Activated naive CD8-positive, alpha-beta T cell (primary cell): ENCODE results near the gene SLC9A5.
A peak's percentile ranks its signal among the peaks of the same experiment; 100 is the strongest.

Experiments used
- H3K27ac Mint-ChIP-seq: one replicate; pipeline ENCODE4 v1.8.0; 2021; ENCODE audit warnings: mixed read lengths
- H3K27me3 Mint-ChIP-seq: one replicate; pipeline ENCODE4 v1.8.0; 2021; ENCODE audit warnings: mixed read lengths
- H3K36me3 Mint-ChIP-seq: one replicate; pipeline ENCODE4 v1.8.0; 2021; ENCODE audit warnings: mixed read lengths
- H3K4me1 Mint-ChIP-seq: one replicate; pipeline ENCODE4 v1.8.0; 2021; ENCODE audit warnings: low read depth, mixed read lengths
- H3K4me3 Mint-ChIP-seq: one replicate; pipeline ENCODE4 v1.8.0; 2021; ENCODE audit warnings: mild to moderate bottlenecking, mixed read lengths
- H3K9me3 Mint-ChIP-seq: one replicate; pipeline ENCODE4 v1.8.0; 2021; ENCODE audit warnings: low read depth, mixed read lengths

The SLC9A5 gene

DNA sequence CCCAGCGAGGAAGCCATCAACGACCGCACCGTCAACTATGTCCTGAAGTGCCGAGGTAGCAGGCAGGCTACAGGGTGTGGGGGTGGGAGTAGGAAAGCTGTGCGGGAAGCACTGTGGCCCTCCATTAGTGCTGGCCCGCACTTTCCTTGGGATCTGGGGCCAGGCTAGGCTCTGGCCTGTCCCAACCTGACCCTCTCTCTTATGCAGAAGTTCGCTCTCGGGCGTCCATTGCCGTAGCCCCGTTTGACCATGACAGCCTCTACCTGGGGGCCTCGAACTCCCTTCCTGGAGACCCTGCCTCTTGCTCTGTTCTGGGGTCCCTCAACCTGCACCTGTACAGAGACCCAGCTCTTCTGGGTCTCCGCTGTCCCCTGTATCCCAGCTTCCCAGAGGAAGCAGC is 39.2 kb downstream of the SLC9A5 start:
- Mint-ChIP-seq H3K36me3 (peaks cover 5% of the 10 kb centered on the region), H3K27me3 (no peaks in the 10 kb centered on the region), H3K4me1 (peaks cover 4% of the 10 kb centered on the region), H3K9me3 (no peaks in the 10 kb centered on the region), H3K27ac (no peak overlapping the region), H3K4me3 (no peak overlapping the region)

DNA sequence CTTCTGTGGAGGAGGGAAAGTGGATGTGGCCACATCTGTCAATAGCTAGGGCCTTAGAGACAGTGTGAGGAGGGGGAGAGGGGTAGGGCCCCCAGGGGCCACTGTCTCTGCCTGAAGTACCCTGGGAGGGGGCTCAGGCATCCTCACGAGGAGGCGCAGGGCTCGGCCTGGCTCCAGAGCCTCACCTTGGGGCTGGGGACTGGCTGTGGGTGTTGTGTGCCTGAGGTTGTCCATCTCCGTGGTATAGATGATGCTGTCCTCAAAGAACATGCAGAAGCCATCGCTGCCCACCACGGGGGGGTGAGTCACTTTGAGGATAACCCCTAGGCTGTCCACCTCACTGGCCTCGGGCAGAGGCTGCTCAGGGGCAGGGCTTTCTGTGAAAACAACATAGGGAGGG is 42.7 kb downstream of the SLC9A5 start:
- H3K9me3 Mint-ChIP-seq, result no peaks in the 10 kb centered on the region
- no peaks in the 10 kb centered on the region for H3K27me3 Mint-ChIP-seq
- no peak overlapping the region for H3K27ac Mint-ChIP-seq
- H3K36me3 Mint-ChIP-seq, result peaks cover 2% of the 10 kb centered on the region
- H3K4me1 Mint-ChIP-seq, result peaks cover 2% of the 10 kb centered on the region
- no peak overlapping the region for H3K4me3 Mint-ChIP-seq

DNA sequence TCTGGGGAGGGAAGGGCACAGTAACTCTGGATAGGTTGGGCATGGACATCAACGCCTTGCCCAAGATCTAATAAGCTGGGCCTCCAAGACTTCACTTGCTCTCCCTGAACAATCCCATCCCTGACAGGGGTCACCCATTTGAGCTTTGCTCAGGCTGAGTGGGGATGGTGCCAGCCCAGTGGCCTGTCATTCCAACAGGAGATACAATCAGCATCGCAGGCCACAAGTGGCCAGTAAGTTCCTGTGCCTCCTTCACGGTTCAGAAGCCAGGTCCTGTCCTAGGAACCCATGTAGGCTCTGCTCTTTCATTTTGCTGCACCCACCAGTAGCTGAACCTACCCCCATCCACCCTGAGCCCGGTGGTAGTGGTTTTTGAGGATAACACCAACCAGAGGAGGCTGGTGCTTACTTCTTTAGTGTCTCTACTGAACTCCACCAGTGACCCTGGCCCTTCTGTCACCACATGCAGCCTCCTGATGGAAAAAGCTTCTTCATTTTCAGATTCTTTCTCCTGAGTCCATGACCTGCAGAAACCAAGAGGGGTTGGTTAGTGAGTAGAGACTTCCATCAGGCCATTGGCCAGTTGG is 45.5 kb downstream of the SLC9A5 start:
- H3K9me3 Mint-ChIP-seq, result no peaks in the 10 kb centered on the region
- H3K27me3 Mint-ChIP-seq, result no peaks in the 10 kb centered on the region
- no peak overlapping the region for H3K27ac Mint-ChIP-seq
- no peak overlapping the region for H3K4me3 Mint-ChIP-seq
- no peaks in the 10 kb centered on the region for H3K36me3 Mint-ChIP-seq
- H3K4me1 Mint-ChIP-seq, result peaks cover 2% of the 10 kb centered on the region

DNA sequence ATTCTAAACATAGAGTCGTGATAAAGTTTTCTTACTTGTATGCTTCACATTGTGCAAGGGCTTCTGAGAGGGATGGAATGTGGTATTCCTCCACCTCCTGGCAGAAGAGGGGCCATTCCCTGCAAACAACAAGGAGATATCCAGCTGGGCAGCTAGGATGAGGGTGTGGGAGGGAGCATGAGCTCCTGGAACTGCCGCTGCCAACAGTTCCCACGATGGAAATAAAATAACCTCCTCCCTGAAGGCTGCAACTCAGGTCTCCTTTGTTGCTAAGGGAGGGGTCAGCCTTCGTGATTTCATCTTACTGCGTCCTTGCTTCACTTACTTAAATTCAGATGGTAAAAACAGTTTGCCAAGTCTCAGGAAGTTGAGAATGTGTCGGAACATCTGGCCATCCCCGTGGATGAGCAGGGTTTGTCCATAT is 46.2 kb downstream of the SLC9A5 start:
- H3K4me3 Mint-ChIP-seq, result no peak overlapping the region
- H3K36me3 Mint-ChIP-seq, result no peaks in the 10 kb centered on the region
- no peaks in the 10 kb centered on the region for H3K4me1 Mint-ChIP-seq
- H3K27me3 Mint-ChIP-seq, result no peaks in the 10 kb centered on the region
- H3K27ac Mint-ChIP-seq, result no peak overlapping the region
- no peaks in the 10 kb centered on the region for H3K9me3 Mint-ChIP-seq

DNA sequence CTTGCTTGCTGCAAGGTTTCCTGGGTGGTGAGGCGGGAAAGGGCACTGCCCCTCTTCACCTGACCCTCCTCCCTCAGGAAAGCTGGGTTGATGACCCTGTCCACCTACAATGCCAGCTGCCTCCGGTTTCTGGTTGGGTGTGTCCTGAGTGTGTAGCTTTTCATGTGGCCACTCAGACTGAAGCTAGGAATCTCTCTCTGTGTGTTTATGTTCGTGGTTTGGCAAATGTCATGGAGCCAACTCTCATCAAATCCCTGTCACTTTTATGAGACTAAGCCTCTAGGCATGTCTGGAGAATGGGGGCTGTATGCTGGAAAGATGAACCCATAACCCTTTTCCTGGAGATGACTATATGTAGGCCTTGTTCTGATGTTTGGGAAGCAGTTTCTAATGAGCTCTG is 47.6 kb downstream of the SLC9A5 start:
- no peaks in the 10 kb centered on the region for H3K4me1 Mint-ChIP-seq
- no peaks in the 10 kb centered on the region for H3K9me3 Mint-ChIP-seq
- H3K4me3 Mint-ChIP-seq, result no peak overlapping the region
- no peak overlapping the region for H3K27ac Mint-ChIP-seq
- no peaks in the 10 kb centered on the region for H3K36me3 Mint-ChIP-seq
- no peaks in the 10 kb centered on the region for H3K27me3 Mint-ChIP-seq

DNA sequence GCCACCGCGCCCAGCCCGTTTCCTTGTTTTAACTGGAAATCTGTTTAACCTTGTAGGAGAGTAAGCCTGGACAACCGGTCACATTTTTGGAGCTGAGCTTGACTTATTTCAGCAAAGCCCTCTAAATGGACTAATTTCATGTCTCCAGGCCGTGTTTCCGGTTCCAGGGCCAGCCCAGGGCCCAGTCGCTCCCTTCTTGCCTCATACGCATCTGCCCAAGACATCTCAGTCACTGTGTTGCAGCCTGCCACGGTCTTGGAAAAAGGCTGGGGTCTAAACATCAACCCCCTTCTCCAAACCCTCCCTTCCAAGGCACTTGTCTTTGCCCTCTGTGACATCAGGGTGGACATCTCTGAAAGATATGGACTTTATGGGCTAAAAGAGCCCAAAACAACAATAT is 49.5 kb downstream of the SLC9A5 start:
- Mint-ChIP-seq H3K4me1 (no peaks in the 10 kb centered on the region), H3K4me3 (no peak overlapping the region), H3K27ac (no peak overlapping the region), H3K9me3 (no peaks in the 10 kb centered on the region), H3K36me3 (no peaks in the 10 kb centered on the region), H3K27me3 (no peaks in the 10 kb centered on the region)

DNA sequence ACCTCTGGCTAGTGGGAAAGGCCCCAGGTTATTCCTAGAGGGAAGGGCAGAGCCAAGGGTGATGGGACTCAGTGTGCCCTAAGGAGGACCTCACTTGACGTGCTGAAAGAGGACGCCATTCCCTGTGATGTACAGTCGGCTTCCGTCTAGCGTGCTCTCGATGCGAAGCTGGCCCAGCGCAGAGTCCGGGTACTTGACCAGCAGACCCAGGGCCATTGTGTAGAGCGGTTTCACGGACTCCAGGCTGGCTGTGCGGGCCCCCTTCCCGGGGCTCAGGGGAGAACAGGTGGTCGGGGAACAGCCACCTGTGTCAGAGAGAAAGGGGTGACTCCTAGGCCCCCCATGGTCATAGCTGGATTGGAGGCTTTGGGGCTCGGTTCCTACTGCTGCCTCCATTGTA is 50.5 kb downstream of the SLC9A5 start:
- Mint-ChIP-seq H3K36me3 (no peaks in the 10 kb centered on the region), H3K9me3 (no peaks in the 10 kb centered on the region), H3K4me1 (no peaks in the 10 kb centered on the region), H3K4me3 (no peak overlapping the region), H3K27ac (no peak overlapping the region), H3K27me3 (no peaks in the 10 kb centered on the region)

DNA sequence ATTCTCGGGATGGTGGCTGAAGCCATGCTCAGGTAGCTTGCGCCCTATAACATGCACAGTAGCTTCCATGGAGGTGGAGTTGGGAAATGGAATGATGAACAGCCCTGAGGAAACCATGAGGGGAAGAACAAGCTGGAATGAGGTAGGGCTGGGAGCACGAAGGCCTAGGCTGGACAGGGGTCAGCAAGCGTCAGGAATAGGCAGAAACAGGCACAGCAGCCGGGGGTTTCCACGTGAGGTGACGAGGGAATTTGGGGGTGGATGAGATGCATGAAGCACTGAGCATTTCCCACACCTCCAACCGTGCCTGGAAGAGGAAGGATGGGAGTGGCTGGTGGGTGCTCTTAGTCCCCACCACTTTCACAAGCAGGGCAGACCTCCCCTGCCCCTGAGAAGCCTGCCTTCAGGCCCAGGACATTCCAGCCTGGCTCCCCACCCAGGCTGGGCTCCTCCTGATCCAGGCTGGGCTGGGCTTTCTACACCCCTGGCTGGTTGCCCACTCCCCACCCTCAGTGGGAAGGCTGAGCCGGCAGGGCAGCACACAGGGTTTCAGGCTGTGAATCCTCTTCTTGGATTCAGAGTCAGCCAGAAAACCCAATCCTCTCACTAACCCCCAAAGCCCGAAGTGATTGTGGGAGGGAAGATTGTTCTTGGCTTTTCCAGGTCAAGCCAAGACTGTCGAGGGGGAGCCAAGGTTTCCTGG is 52.5 kb downstream of the SLC9A5 start:
- Mint-ChIP-seq H3K4me3 (no peak overlapping the region), H3K27me3 (no peaks in the 10 kb centered on the region), H3K36me3 (no peaks in the 10 kb centered on the region), H3K27ac (no peak overlapping the region), H3K9me3 (no peaks in the 10 kb centered on the region), H3K4me1 (no peaks in the 10 kb centered on the region)

DNA sequence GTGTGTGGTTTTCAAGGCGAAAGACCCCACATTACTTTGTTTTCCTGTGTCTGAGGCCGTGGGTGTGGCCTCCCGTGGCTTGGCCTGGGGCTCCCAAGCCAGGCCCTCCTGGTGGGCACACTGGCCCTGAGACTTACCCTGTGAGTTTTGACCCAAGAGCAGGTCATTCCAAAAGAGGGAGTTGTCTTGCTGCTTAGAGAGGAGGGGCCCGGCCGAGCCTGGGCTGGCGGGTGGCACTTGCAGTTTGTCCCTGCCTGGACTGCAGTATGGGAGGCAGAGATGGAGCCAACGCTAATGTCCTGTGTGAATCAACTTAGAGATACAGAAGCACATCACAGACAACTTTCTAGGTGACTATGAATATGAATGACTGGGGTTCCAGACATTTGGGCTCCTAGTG is 53.3 kb downstream of the SLC9A5 start:
- H3K4me1 Mint-ChIP-seq, result no peaks in the 10 kb centered on the region
- no peak overlapping the region for H3K4me3 Mint-ChIP-seq
- no peak overlapping the region for H3K27ac Mint-ChIP-seq
- H3K36me3 Mint-ChIP-seq, result no peaks in the 10 kb centered on the region
- H3K9me3 Mint-ChIP-seq, result no peaks in the 10 kb centered on the region
- no peaks in the 10 kb centered on the region for H3K27me3 Mint-ChIP-seq

DNA sequence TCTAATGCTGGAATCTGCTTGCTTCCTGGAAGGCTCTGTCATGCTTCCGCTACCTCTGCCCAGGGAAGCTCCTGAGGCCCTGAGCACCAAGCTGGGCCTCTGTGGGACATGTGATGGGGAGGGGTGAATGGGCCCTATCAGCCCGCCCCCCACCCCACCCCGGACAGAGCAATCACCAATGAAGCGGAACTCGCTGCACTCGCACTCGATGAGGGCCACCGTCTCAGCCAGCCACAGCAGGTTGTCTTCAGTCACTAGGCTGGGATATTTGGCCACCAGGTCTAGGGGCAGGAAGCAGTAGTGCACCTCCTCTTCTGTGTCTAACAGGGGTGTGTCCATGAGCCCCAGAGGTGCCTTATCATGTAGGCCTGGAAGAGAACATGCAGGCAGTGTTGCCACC is 54.2 kb downstream of the SLC9A5 start:
- H3K27ac Mint-ChIP-seq, result no peak overlapping the region
- no peaks in the 10 kb centered on the region for H3K27me3 Mint-ChIP-seq
- H3K4me3 Mint-ChIP-seq, result no peak overlapping the region
- H3K36me3 Mint-ChIP-seq, result no peaks in the 10 kb centered on the region
- H3K9me3 Mint-ChIP-seq, result no peaks in the 10 kb centered on the region
- no peaks in the 10 kb centered on the region for H3K4me1 Mint-ChIP-seq

DNA sequence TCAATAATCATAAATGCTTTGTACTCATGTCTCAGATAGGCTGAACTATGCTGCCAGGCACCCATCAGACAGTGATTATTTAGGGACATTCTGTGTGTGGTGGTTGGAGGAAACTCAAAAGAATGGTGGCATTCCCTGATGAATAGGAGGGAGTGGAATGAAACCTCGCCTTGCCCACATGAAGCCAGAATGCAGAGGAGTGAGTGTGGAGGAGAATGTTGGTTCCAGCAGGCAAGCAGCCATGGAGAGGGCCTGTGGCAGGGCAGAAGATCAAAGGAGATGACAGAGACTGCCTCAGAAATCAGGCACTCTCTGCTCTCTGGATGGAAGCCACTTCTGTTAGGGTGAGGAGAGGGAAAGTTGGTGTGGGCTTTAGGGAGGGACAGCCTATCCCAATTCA is 55.2 kb downstream of the SLC9A5 start:
- no peaks in the 10 kb centered on the region for H3K4me1 Mint-ChIP-seq
- no peaks in the 10 kb centered on the region for H3K27me3 Mint-ChIP-seq
- no peak overlapping the region for H3K27ac Mint-ChIP-seq
- no peak overlapping the region for H3K4me3 Mint-ChIP-seq
- no peaks in the 10 kb centered on the region for H3K9me3 Mint-ChIP-seq
- no peaks in the 10 kb centered on the region for H3K36me3 Mint-ChIP-seq

DNA sequence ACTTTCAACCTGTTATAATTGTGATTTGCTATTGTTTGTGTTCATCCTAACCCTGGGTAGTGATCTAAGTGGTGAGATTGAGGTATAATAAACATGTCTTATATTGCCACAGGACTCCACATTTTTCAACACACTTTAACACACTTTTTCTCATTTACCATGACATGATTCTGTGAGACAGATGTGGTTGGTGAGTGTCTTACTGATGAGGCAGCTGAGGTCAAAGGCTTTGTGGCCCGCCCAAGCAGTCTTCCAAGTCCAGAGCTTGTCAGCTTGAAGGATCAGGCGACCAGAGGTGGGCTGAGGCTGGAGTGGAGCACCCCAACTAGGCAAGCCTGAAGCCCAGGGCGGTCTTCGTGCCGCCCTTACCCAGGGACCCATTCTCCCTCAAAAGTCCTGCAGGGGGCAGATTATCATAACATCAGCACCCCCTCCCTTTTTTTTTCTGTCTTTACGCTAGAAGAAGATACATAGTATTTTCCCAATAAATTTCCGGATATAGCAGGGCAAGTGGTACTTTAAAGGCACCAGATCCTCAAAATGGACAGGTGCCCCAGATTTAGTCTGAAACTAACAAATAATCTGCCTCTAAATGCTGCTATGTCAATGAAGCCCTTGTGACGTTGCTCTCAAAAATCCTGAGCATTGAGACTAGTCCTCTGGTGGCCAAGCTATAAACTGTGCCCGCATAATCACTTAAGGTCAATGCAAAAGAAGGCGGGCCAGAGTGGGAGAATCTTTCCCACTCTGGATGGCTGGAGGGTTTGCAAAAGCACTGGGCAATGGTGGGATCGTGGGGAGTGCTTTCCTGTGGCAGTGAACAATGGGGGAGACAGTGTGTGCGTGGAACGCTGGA is 56.7 kb downstream of the SLC9A5 start:
- Mint-ChIP-seq H3K27me3 (no peaks in the 10 kb centered on the region), H3K9me3 (no peaks in the 10 kb centered on the region), H3K4me1 (peaks cover 2% of the 10 kb centered on the region), H3K36me3 (no peaks in the 10 kb centered on the region), H3K27ac (no peak overlapping the region), H3K4me3 (no peak overlapping the region)

DNA sequence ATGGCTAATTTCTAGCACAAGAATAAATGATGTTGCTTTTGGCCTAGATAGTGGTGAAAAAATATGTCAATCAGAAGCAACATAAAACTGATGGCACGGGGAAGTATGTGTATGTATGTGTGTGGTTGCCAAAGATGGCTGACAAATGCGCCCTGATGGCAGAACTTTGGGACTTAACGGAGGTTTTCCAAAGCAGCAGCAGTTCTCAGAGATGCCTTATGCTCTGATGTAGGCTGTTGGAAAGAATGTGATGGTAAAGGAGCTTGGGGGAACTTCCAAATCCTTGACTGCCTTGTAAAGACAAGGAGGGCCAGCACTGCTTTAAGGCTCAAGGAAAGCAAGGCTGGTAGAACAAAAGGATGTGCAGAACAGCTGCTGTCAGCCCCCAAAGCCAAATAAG is 61.8 kb downstream of the SLC9A5 start:
- H3K4me1 Mint-ChIP-seq, result peaks cover 29% of the 10 kb centered on the region

DNA sequence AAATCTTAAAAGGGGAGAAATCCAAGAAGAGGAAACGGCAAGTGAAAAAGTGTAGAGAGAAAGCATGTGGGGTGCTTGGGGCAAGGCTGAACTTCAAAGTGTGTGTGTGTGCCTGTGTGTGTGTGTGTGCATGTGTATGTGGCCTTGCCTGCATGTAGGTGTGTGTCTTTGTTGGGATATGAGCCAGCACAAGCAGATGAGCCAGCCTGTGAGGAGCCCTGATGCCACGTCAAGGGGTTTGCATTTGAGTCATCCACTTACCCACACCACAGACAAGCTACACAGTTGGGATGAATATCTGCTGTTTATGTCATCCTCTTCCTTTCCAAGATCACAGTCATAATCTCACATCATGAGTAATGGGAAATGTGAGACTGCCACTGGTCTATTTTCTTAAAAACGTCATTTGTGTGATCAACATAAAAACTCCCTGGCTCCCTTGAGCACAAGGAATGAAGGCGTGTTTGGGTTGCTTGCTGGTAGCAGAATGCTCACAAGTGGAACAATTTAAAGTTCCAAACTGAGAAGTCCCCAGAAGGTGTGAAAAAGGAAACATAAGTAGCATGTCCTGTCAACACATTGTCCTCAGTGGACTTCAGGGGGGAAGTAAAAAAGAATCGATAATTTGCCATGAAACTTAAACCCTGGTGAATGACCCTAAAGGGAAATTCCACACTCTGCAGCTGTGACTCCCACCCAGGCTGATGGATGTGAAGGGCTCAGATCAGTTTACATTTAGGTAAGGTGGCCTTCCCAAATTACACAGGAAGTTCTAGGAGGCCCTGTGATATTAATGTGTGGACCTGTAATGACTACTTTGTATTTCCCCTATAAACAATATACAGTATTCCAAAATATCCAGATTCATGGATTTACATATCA is 63.1 kb downstream of the SLC9A5 start:
- Mint-ChIP-seq H3K36me3 (no peaks in the 10 kb centered on the region), H3K4me3 (peak overlapping the region; percentile 77), H3K9me3 (no peaks in the 10 kb centered on the region), H3K27me3 (peaks cover 2% of the 10 kb centered on the region), H3K27ac (peak overlapping the region; percentile 99), H3K4me1 (peaks cover 29% of the 10 kb centered on the region)

More for the DNA sequence above, 61.8 kb downstream of the SLC9A5 start:
- no peaks in the 10 kb centered on the region for H3K36me3 Mint-ChIP-seq
- H3K4me3 Mint-ChIP-seq, result no peak overlapping the region
- H3K27ac Mint-ChIP-seq, result peak overlapping the region; percentile 99
- H3K9me3 Mint-ChIP-seq, result no peaks in the 10 kb centered on the region
- no peaks in the 10 kb centered on the region for H3K27me3 Mint-ChIP-seq

DNA sequence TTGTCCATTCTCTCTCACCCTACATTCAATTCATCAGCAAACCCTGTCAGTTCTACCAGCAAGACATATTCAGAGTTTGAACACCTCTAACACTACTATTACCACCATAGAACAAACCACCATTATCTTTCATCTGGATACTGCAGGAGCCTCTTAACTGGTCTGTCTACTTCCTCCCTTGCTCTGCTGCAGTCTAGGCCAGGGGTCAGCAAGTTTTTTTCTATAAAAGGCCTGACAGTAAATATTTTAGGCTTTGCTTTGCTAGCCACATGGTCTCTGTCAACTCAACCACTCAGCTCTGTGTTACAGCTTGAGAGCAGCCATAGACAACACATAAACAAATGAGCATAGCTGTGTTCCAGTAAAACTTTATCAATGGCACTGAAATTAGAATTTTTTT is 63.9 kb downstream of the SLC9A5 start:
- Mint-ChIP-seq H3K9me3 (no peaks in the 10 kb centered on the region), H3K27ac (peak overlapping the region; percentile 99), H3K4me1 (peaks cover 29% of the 10 kb centered on the region), H3K4me3 (peak overlapping the region; percentile 77), H3K27me3 (peaks cover 2% of the 10 kb centered on the region), H3K36me3 (no peaks in the 10 kb centered on the region)
